ENCODE results near the gene ZNF227.
"Not testable (repeated sequence)": the region's sequence is repeated elsewhere in the genome, so short reads cannot be mapped to it uniquely, and the experiment has no call there.

Gene ZNF227

GRCh38 chr19:44204772-44205171, 7.6 kb upstream of the ZNF227 start:
- no peak for TF ChIP-seq CTCF (IDR thresholded peaks at IDR 0.05; ENCODE audit: borderline replicate concordance, control extremely low read depth, extremely low read depth, insufficient read depth, missing control alignments)
- no peak for DNase-seq (ENCODE audit: low spot score)
- in situ Hi-C loops (cut with MboI; ENCODE audit: low sequenced_read_pairs, unreplicated experiment): no loop called here

- TF ChIP-seq CTCF (IDR thresholded peaks at IDR 0.05; ENCODE audit: borderline replicate concordance, control extremely low read depth, extremely low read depth, insufficient read depth, missing control alignments): no peak
- in situ Hi-C loops (cut with MboI; ENCODE audit: low sequenced_read_pairs, unreplicated experiment): no loop called here
- DNase-seq (ENCODE audit: low spot score): peak; percentile 87
Observed at GRCh38 chr19:44207126-44207803, 5.1 kb upstream of the ZNF227 start.

GRCh38 chr19:44212866-44213346, 574 bp downstream of the ZNF227 start:
- no peak for DNase-seq (ENCODE audit: low spot score)
- in situ Hi-C loops (cut with MboI; ENCODE audit: low sequenced_read_pairs, unreplicated experiment): no loop called here
- no peak for TF ChIP-seq CTCF (IDR thresholded peaks at IDR 0.05; ENCODE audit: borderline replicate concordance, control extremely low read depth, extremely low read depth, insufficient read depth, missing control alignments)

- DNase-seq (ENCODE audit: low spot score); in situ Hi-C loops (cut with MboI; ENCODE audit: low sequenced_read_pairs, unreplicated experiment): not testable (repeated sequence)
Observed at GRCh38 chr19:44219926-44220325, 7.6 kb downstream of the ZNF227 start.

- in situ Hi-C loops (cut with MboI; ENCODE audit: low sequenced_read_pairs, unreplicated experiment); DNase-seq (ENCODE audit: low spot score): not testable (repeated sequence)
Observed at GRCh38 chr19:44220761-44221160, 8.4 kb downstream of the ZNF227 start.

- in situ Hi-C loops (cut with MboI; ENCODE audit: low sequenced_read_pairs, unreplicated experiment); DNase-seq (ENCODE audit: low spot score): not testable (repeated sequence)
Observed at GRCh38 chr19:44221291-44221690, 9.0 kb downstream of the ZNF227 start.

GRCh38 chr19:44228318-44228717, 16.0 kb downstream of the ZNF227 start:
- DNase-seq (ENCODE audit: low spot score): no peak
- in situ Hi-C loops (cut with MboI; ENCODE audit: low sequenced_read_pairs, unreplicated experiment): no loop called here
- no peak for TF ChIP-seq CTCF (IDR thresholded peaks at IDR 0.05; ENCODE audit: borderline replicate concordance, control extremely low read depth, extremely low read depth, insufficient read depth, missing control alignments)

- no peak for TF ChIP-seq CTCF (IDR thresholded peaks at IDR 0.05; ENCODE audit: borderline replicate concordance, control extremely low read depth, extremely low read depth, insufficient read depth, missing control alignments)
- no peak for DNase-seq (ENCODE audit: low spot score)
- in situ Hi-C loops (cut with MboI; ENCODE audit: low sequenced_read_pairs, unreplicated experiment): no loop called here
Observed at GRCh38 chr19:44232867-44233266, 20.5 kb downstream of the ZNF227 start.

Data from GM13976 (cell line).